ES-I3 (cell line): ENCODE measurements around the gene FLG2.
"Not testable (repeated sequence)": the region's sequence is repeated elsewhere in the genome, so short reads cannot be mapped to it uniquely, and the experiment has no call there.

Experiments used
- H3K36me3 ChIP-seq: 2 replicates; pipeline ENCODE4 v1.6.1; 2013; ENCODE audit warnings: mild to moderate bottlenecking, low read length, control low read depth, moderate library complexity; ENCODE audit not compliant: insufficient read depth
- H3K4me1 ChIP-seq: 2 replicates; pipeline ENCODE4 v1.6.1; 2013; ENCODE audit warnings: mild to moderate bottlenecking, control low read depth, low read length; ENCODE audit not compliant: insufficient read depth
- H3K9ac ChIP-seq: 2 replicates; pipeline ENCODE4 v1.6.1; 2013; ENCODE audit warnings: low read depth, mild to moderate bottlenecking, low read length, moderate library complexity
- H3K9me3 ChIP-seq: 2 replicates; pipeline ENCODE4 v1.6.1; 2013; ENCODE audit warnings: mild to moderate bottlenecking, low read length, moderate library complexity; ENCODE audit not compliant: control insufficient read depth, insufficient read depth

The FLG2 gene

DNA sequence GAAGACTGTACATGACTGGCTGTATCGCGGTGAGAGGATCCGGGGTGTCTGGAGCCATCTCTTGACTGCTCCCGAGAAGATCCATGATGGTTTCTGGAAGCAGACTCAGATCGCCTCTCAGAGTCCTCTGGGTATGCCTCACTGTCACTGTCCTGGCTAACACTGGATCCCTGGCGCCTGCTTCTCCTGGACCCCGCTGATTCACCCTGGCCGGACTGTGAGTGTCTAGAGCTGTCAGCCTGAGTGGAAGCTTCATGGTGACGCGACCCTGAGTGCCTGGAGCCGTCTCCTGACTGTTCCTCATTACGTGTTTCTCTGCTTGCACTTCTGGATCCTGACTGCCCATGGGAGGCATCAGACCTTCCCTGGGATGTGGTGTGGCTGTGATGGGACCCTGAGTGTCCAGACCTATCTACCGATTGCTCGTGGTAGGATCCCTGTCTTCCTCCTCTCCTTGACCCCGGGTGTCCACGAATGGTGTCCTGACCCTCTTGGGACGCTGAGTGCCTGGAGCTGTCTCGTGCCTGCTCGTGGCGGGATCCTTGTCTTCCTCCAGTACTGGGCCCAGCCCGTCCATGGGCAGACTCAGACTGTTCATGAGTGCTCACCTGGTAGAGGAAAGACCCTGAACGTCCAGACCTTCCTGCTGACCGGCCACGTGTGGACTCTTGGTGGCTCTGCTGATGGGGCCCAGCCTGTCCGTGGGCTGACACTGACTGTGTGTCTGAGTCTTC is 56.5 kb downstream of the FLG2 start:
- not testable (repeated sequence) for H3K9me3 ChIP-seq, H3K4me1 ChIP-seq, H3K9ac ChIP-seq, H3K36me3 ChIP-seq
